Breast epithelium (tissue), 3 donors: ENCODE results near the gene FAM20C.

Source experiments
- CTCF ChIP-seq, 3 donors: fragments of 450-650 bp; IDR thresholded peaks; one replicate each; pipeline ENCODE4 v1.5.1; 2016 to 2017; ENCODE audit warnings: antibody characterized with exemption in 3 of 3, mild to moderate bottlenecking in 3 of 3, moderate library complexity in 3 of 3
- POLR2A ChIP-seq: fragments of 450-650 bp; IDR thresholded peaks from one replicate; pipeline ENCODE4 v1.6.1; 2016; ENCODE audit warnings: antibody characterized with exemption, mild to moderate bottlenecking, moderate library complexity
- POLR2AphosphoS5 ChIP-seq, 3 donors: sonication (generic); formaldehyde crosslinking; IDR thresholded peaks; one replicate each; pipeline ENCODE4 v1.6.1; 2017; ENCODE audit warnings: antibody characterized with exemption in 3 of 3

- TF ChIP-seq CTCF (IDR thresholded peaks at IDR 0.05) (no peak), POLR2A (no peak), POLR2AphosphoS5 (IDR thresholded peaks at IDR 0.05) (no peak)
These were observed 73.0 kb downstream of the FAM20C start for GRCh38 chr7:265192-265997.
